HG02852 (cell line): ENCODE results near the gene MGAT4D.
"Not testable (repeated sequence)": the region's sequence is repeated elsewhere in the genome, so short reads cannot be mapped to it uniquely, and the experiment has no call there.

Experiments
- ATAC-seq: cut with Tn5 transposase; IDR thresholded peaks from one replicate; pipeline ENCODE4 v1.9.1; 2021; ENCODE audit warnings: mild to moderate bottlenecking, moderate library complexity; ENCODE audit not compliant: unreplicated experiment

MGAT4D gene

GRCh38 chr4:140444347-140444746 lies 53.7 kb downstream of the MGAT4D start:
- not testable (repeated sequence) for ATAC-seq

- ATAC-seq = no peak
Measured at GRCh38 chr4:140439644-140440142, 58.4 kb downstream of the MGAT4D start.

- ATAC-seq = no peak
Measured at GRCh38 chr4:140427919-140428471, 70.1 kb downstream of the MGAT4D start.

- ATAC-seq = peak; percentile 82
Measured at GRCh38 chr4:140427106-140427918, 70.8 kb downstream of the MGAT4D start, which contains the start of gene CLGN. CLGN (minus strand) TSS chr4:140427648; CDS start chr4:140413078, 14,570 bp downstream.

- ATAC-seq = peak; percentile 5
Measured at GRCh38 chr4:140426610-140427105, 71.4 kb downstream of the MGAT4D start.

GRCh38 chr4:140423106-140423505 lies 75.0 kb downstream of the MGAT4D start:
- ATAC-seq = no peak

- ATAC-seq = not testable (repeated sequence)
Measured at GRCh38 chr4:140413130-140413969, 84.7 kb downstream of the MGAT4D start.

- ATAC-seq = no peak
Measured at GRCh38 chr4:140408974-140409373, 89.1 kb downstream of the MGAT4D start.

- no peak for ATAC-seq
Measured at GRCh38 chr4:140406292-140406691, 91.8 kb downstream of the MGAT4D start.

GRCh38 chr4:140400111-140400510 lies 98.0 kb downstream of the MGAT4D start:
- no peak for ATAC-seq

- no peak for ATAC-seq
Measured at GRCh38 chr4:140395668-140396067, 102.4 kb downstream of the MGAT4D start.
